ENCODE measurements around the gene ANKRD39.

ANKRD39 gene

GRCh38 chr2:96847586-96847985 is 10.2 kb downstream of the ANKRD39 start:
- H3K9ac ChIP-seq (ENCODE audit: low read length) = no peak overlapping the region
- H3K36me3 ChIP-seq (ENCODE audit: control insufficient read depth in 1 of 2, insufficient read depth in 2 of 2, low read depth in 1 of 2, low read length in 2 of 2) = peaks cover 31 to 42% of the 10 kb centered on the region in 2 experiments
- H2BK15ac ChIP-seq (ENCODE audit: low read depth, poor library complexity, severe bottlenecking) = no peak overlapping the region
- H3K27me3 ChIP-seq (ENCODE audit: control insufficient read depth in 1 of 2, insufficient read depth in 1 of 2, low read length in 2 of 2) = no peaks in the 10 kb centered on the region
- no peak overlapping the region for H3K27ac ChIP-seq (ENCODE audit: low read length, poor library complexity, severe bottlenecking)
- H3K9me3 ChIP-seq (ENCODE audit: control insufficient read depth, low read length) = no peaks in the 10 kb centered on the region
- H3K4me2 ChIP-seq (ENCODE audit: low read length, poor library complexity, severe bottlenecking) = no peak overlapping the region
- H2AK5ac ChIP-seq (ENCODE audit: low read length, severe bottlenecking) = no peak overlapping the region
- H2BK120ac ChIP-seq (ENCODE audit: low read depth, low read length) = no peak overlapping the region
- no peak overlapping the region for H4K8ac ChIP-seq (ENCODE audit: low read length)
- no peak overlapping the region for H4K91ac ChIP-seq (ENCODE audit: low read length)
- H3K18ac ChIP-seq (ENCODE audit: low read depth in 1 of 2, low read length in 2 of 2) = no peak overlapping the region
- H2AFZ ChIP-seq (ENCODE audit: low read depth, low read length) = no peak overlapping the region
- no peak overlapping the region for H3K4ac ChIP-seq (ENCODE audit: low read depth in 1 of 2, low read length in 2 of 2)
- H3K4me3 ChIP-seq (ENCODE audit: insufficient read depth in 1 of 2, low read depth in 1 of 2, low read length in 2 of 2) = no peak overlapping the region
- no peak overlapping the region for H2BK12ac ChIP-seq (ENCODE audit: low read length in 2 of 2)
- H3K79me1 ChIP-seq (replicated peaks; ENCODE audit: low read length, poor library complexity, severe bottlenecking) = peaks cover 6% of the 10 kb centered on the region
- WGBS = 90% methylated on average over 9 of the region's 10 CpGs
- no peak overlapping the region for H2BK5ac ChIP-seq (ENCODE audit: low read depth, low read length, poor library complexity, severe bottlenecking)
- no peaks in the 10 kb centered on the region for H3K4me1 ChIP-seq (ENCODE audit: control insufficient read depth, insufficient read depth, low read depth, low read length)
- no peak overlapping the region for H3K14ac ChIP-seq (ENCODE audit: low read length in 2 of 2)
- DNase-seq = no peak
- H3K23ac ChIP-seq (ENCODE audit: low read length in 2 of 2) = no peak overlapping the region

GRCh38 chr2:96846825-96847224 is 11.0 kb downstream of the ANKRD39 start:
- 97% methylated on average over 5 of the region's 5 CpGs for WGBS
- no peak for DNase-seq

GRCh38 chr2:96844405-96844808 is 13.4 kb downstream of the ANKRD39 start:
- no peak overlapping the region for H2BK5ac ChIP-seq (ENCODE audit: low read depth, low read length, poor library complexity, severe bottlenecking)
- no peak overlapping the region for H2BK15ac ChIP-seq (ENCODE audit: low read depth, poor library complexity, severe bottlenecking)
- H4K91ac ChIP-seq (ENCODE audit: low read length) = no peak overlapping the region
- H3K36me3 ChIP-seq (ENCODE audit: control insufficient read depth in 1 of 2, insufficient read depth in 2 of 2, low read depth in 1 of 2, low read length in 2 of 2) = peaks cover 29 to 35% of the 10 kb centered on the region in 2 experiments
- H2AFZ ChIP-seq (ENCODE audit: low read depth, low read length) = no peak overlapping the region
- H3K4me2 ChIP-seq (ENCODE audit: low read length, poor library complexity, severe bottlenecking) = no peak overlapping the region
- no peak overlapping the region for H3K18ac ChIP-seq (ENCODE audit: low read depth in 1 of 2, low read length in 2 of 2)
- H4K8ac ChIP-seq (ENCODE audit: low read length) = no peak overlapping the region
- no peaks in the 10 kb centered on the region for H3K9me3 ChIP-seq (ENCODE audit: control insufficient read depth, low read length)
- no peak overlapping the region for H3K9ac ChIP-seq (ENCODE audit: low read length)
- H3K27me3 ChIP-seq (ENCODE audit: control insufficient read depth in 1 of 2, insufficient read depth in 1 of 2, low read length in 2 of 2) = no peaks in the 10 kb centered on the region
- no peaks in the 10 kb centered on the region for H3K4me1 ChIP-seq (ENCODE audit: control insufficient read depth, insufficient read depth, low read depth, low read length)
- no peak for DNase-seq
- no peak overlapping the region for H3K14ac ChIP-seq (ENCODE audit: low read length in 2 of 2)
- H2BK12ac ChIP-seq (ENCODE audit: low read length in 2 of 2) = no peak overlapping the region
- H2AK5ac ChIP-seq (ENCODE audit: low read length, severe bottlenecking) = no peak overlapping the region
- no peak overlapping the region for H3K23ac ChIP-seq (ENCODE audit: low read length in 2 of 2)
- no peak overlapping the region for H2BK120ac ChIP-seq (ENCODE audit: low read depth, low read length)
- H3K27ac ChIP-seq (ENCODE audit: low read length, poor library complexity, severe bottlenecking) = no peak overlapping the region
- WGBS = 96% methylated on average over 17 of the region's 17 CpGs
- H3K4ac ChIP-seq (ENCODE audit: low read depth in 1 of 2, low read length in 2 of 2) = no peak overlapping the region
- no peak overlapping the region for H3K4me3 ChIP-seq (ENCODE audit: insufficient read depth in 1 of 2, low read depth in 1 of 2, low read length in 2 of 2)
- H3K79me1 ChIP-seq (replicated peaks; ENCODE audit: low read length, poor library complexity, severe bottlenecking) = peaks cover 1% of the 10 kb centered on the region

More at GRCh38 chr2:96846825-96847224, 11.0 kb downstream of the ANKRD39 start:
- H2BK15ac ChIP-seq (ENCODE audit: low read depth, poor library complexity, severe bottlenecking) = no peak overlapping the region
- no peaks in the 10 kb centered on the region for H3K4me1 ChIP-seq (ENCODE audit: control insufficient read depth, insufficient read depth, low read depth, low read length)
- H4K8ac ChIP-seq (ENCODE audit: low read length) = no peak overlapping the region
- no peak overlapping the region for H2AFZ ChIP-seq (ENCODE audit: low read depth, low read length)
- H3K18ac ChIP-seq (ENCODE audit: low read depth in 1 of 2, low read length in 2 of 2) = no peak overlapping the region
- H3K14ac ChIP-seq (ENCODE audit: low read length in 2 of 2) = no peak overlapping the region
- no peak overlapping the region for H2BK120ac ChIP-seq (ENCODE audit: low read depth, low read length)
- H3K9me3 ChIP-seq (ENCODE audit: control insufficient read depth, low read length) = no peaks in the 10 kb centered on the region
- no peak overlapping the region for H4K91ac ChIP-seq (ENCODE audit: low read length)
- no peak overlapping the region for H3K4me3 ChIP-seq (ENCODE audit: insufficient read depth in 1 of 2, low read depth in 1 of 2, low read length in 2 of 2)
- no peak overlapping the region for H2BK12ac ChIP-seq (ENCODE audit: low read length in 2 of 2)
- H3K36me3 ChIP-seq (ENCODE audit: control insufficient read depth in 1 of 2, insufficient read depth in 2 of 2, low read depth in 1 of 2, low read length in 2 of 2) = peaks cover 29 to 38% of the 10 kb centered on the region in 2 experiments
- no peak overlapping the region for H3K27ac ChIP-seq (ENCODE audit: low read length, poor library complexity, severe bottlenecking)
- no peak overlapping the region for H3K9ac ChIP-seq (ENCODE audit: low read length)
- H3K4me2 ChIP-seq (ENCODE audit: low read length, poor library complexity, severe bottlenecking) = no peak overlapping the region
- no peaks in the 10 kb centered on the region for H3K27me3 ChIP-seq (ENCODE audit: control insufficient read depth in 1 of 2, insufficient read depth in 1 of 2, low read length in 2 of 2)
- peaks cover 6% of the 10 kb centered on the region for H3K79me1 ChIP-seq (replicated peaks; ENCODE audit: low read length, poor library complexity, severe bottlenecking)
- H3K23ac ChIP-seq (ENCODE audit: low read length in 2 of 2) = no peak overlapping the region
- H2AK5ac ChIP-seq (ENCODE audit: low read length, severe bottlenecking) = no peak overlapping the region
- H2BK5ac ChIP-seq (ENCODE audit: low read depth, low read length, poor library complexity, severe bottlenecking) = no peak overlapping the region
- H3K4ac ChIP-seq (ENCODE audit: low read depth in 1 of 2, low read length in 2 of 2) = no peak overlapping the region

- Histone ChIP-seq H3K9me3 (ENCODE audit: control insufficient read depth, low read length) (no peaks in the 10 kb centered on the region), H3K36me3 (ENCODE audit: control insufficient read depth in 1 of 2, insufficient read depth in 2 of 2, low read depth in 1 of 2, low read length in 2 of 2) (peaks cover 26 to 42% of the 10 kb centered on the region in 2 experiments), H2BK5ac (ENCODE audit: low read depth, low read length, poor library complexity, severe bottlenecking) (no peak within 1 kb of the TSS), H3K4me1 (ENCODE audit: control insufficient read depth, insufficient read depth, low read depth, low read length) (no peaks in the 10 kb centered on the region), H3K27ac (ENCODE audit: low read length, poor library complexity, severe bottlenecking) (no peak within 1 kb of the TSS), H3K18ac (ENCODE audit: low read depth in 1 of 2, low read length in 2 of 2) (no peak within 1 kb of the TSS), H2BK120ac (ENCODE audit: low read depth, low read length) (no peak within 1 kb of the TSS), H2AFZ (ENCODE audit: low read depth, low read length) (no peak within 1 kb of the TSS), H3K4me3 (ENCODE audit: insufficient read depth in 1 of 2, low read depth in 1 of 2, low read length in 2 of 2) (no peak within 1 kb of the TSS), H3K4ac (ENCODE audit: low read depth in 1 of 2, low read length in 2 of 2) (no peak within 1 kb of the TSS), H4K91ac (ENCODE audit: low read length) (no peak within 1 kb of the TSS), H3K9ac (ENCODE audit: low read length) (no peak within 1 kb of the TSS), H3K23ac (ENCODE audit: low read length in 2 of 2) (no peak within 1 kb of the TSS), H4K8ac (ENCODE audit: low read length) (no peak within 1 kb of the TSS), H3K14ac (ENCODE audit: low read length in 2 of 2) (no peak within 1 kb of the TSS), H3K79me1 (replicated peaks; ENCODE audit: low read length, poor library complexity, severe bottlenecking) (peaks cover 1% of the 10 kb centered on the region), H2BK12ac (ENCODE audit: low read length in 2 of 2) (no peak within 1 kb of the TSS), H3K4me2 (ENCODE audit: low read length, poor library complexity, severe bottlenecking) (no peak within 1 kb of the TSS), H3K27me3 (ENCODE audit: control insufficient read depth in 1 of 2, insufficient read depth in 1 of 2, low read length in 2 of 2) (no peaks in the 10 kb centered on the region), H2AK5ac (ENCODE audit: low read length, severe bottlenecking) (no peak within 1 kb of the TSS), H2BK15ac (ENCODE audit: low read depth, poor library complexity, severe bottlenecking) (no peak within 1 kb of the TSS)
- no peak for DNase-seq
- 95% methylated on average over 10 of the region's 14 CpGs for WGBS
Measured at GRCh38 chr2:96843538-96844268, 14.1 kb downstream of the ANKRD39 start, which contains the start of gene ANKRD23. ANKRD23 (minus strand) TSS chr2:96844021; CDS start chr2:96843992, 29 bp downstream.
